ENCODE data around the gene CAMK1D.
"Not testable (repeated sequence)": the region's sequence is repeated elsewhere in the genome, so short reads cannot be mapped to it uniquely, and the experiment has no call there.

DNA sequence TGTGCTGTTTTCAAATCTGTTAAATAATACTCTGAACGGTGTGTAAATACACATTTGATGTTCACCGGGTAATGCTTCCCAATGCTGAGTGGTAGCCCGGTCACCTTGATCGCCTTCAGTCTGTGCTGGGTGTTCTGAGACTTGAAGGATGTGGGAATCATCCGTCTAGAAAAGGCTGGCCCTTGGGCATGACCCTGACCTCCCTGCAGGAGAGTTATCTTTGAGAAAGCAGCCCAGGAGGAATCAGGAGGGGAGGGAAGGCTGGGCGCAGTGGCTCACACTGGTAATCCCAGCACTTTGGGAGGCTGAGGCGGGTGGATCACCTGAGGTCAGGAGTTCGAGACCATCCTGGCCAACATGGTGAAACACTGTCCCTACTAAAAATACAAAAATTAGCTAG, 85.3 kb downstream of the CAMK1D start:
- TF ChIP-seq CTCF (conservative IDR thresholded peaks at IDR 0.05; ENCODE audit: low read depth, low read length); RCOR1 (IDR thresholded peaks at IDR 0.05; ENCODE audit: insufficient replicate concordance, low read length); POLR2A (IDR thresholded peaks at IDR 0.05; ENCODE audit: low read depth, low read length); NFE2L2 (IDR thresholded peaks at IDR 0.05; ENCODE audit: low read depth, low read length); CEBPB (IDR thresholded peaks at IDR 0.05; ENCODE audit: low read depth, low read length); RAD21 (IDR thresholded peaks at IDR 0.05; ENCODE audit: low read length); MAFK (IDR thresholded peaks at IDR 0.05; ENCODE audit: low read depth, low read length); BHLHE40 (IDR thresholded peaks at IDR 0.05; ENCODE audit: low read depth, low read length): not testable (repeated sequence)
- TF ChIP-seq, protein P1, sequence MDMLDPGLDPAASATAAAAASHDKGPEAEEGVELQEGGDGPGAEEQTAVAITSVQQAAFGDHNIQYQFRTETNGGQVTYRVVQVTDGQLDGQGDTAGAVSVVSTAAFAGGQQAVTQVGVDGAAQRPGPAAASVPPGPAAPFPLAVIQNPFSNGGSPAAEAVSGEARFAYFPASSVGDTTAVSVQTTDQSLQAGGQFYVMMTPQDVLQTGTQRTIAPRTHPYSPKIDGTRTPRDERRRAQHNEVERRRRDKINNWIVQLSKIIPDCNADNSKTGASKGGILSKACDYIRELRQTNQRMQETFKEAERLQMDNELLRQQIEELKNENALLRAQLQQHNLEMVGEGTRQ (IDR thresholded peaks at IDR 0.05; ENCODE audit: low read depth, low read length) = not testable (repeated sequence)

Measured in IMR-90 (cell line).